Psoas muscle (tissue), 8 donors: Measurements from ENCODE around the gene MTA3. TPM values are rescaled to one million over a fixed set of nuclear protein-coding genes. Genes with fewer than 3 reads are reported as not detected.
"Not testable (repeated sequence)": the region's sequence is repeated elsewhere in the genome, so short reads cannot be mapped to it uniquely, and the experiment has no call there.

Experiments
- ATAC-seq, 4 donors: fragments of 200-7000 bp; cut with Tn5 transposase; one replicate each; pipeline ENCODE4 v1.9.1; 2020; ENCODE audit warnings: moderate library complexity in 3 of 4, mild to moderate bottlenecking in 2 of 4
- DNase-seq, 2 donors: peaks; one replicate each; pipeline ENCODE4 v3.0.0-alpha.2; 2020
- H3K27ac ChIP-seq: fragments of 200-600 bp; one replicate; pipeline ENCODE4 v1.8.0; 2022
- H3K27me3 ChIP-seq, 3 donors: fragments of 200-600 bp in 1 of 3; one replicate each; pipeline versions ENCODE4 v1.6.1 to v1.8.0; 2013 to 2022; ENCODE audit warnings: low read length in 2 of 3, mild to moderate bottlenecking in 2 of 3, moderate library complexity in 1 of 3; ENCODE audit not compliant: insufficient read depth in 3 of 3
- H3K36me3 ChIP-seq, 2 donors: fragments of 200-600 bp in 1 of 2; one replicate each; pipeline versions ENCODE4 v1.6.1 to v1.8.0; 2013 to 2022; ENCODE audit warnings: low read depth in 1 of 2, mild to moderate bottlenecking in 1 of 2, moderate library complexity in 1 of 2; ENCODE audit not compliant: insufficient read depth in 1 of 2
- H3K4me1 ChIP-seq: fragments of 200-600 bp; one replicate; pipeline ENCODE4 v1.8.0; 2022
- H3K4me3 ChIP-seq: fragments of 200-600 bp; one replicate; pipeline ENCODE4 v1.8.0; 2022; ENCODE audit warnings: mild to moderate bottlenecking
- H3K9me3 ChIP-seq: fragments of 200-600 bp; one replicate; pipeline ENCODE4 v1.8.0; 2022
- CTCF ChIP-seq: fragments of 200-600 bp; IDR thresholded peaks from one replicate; pipeline ENCODE4 v1.8.0; 2022; ENCODE audit warnings: antibody characterized with exemption
- WGBS, 3 donors: extraction: QIAGEN DNeasy Blood & Tissue Kit; methylation state at CpG; one replicate each; pipeline versions ENCODE4 v1.1.6 to v1.1.7; 2013; 5-methylcytosine and 5-hydroxymethylcytosine counted together
- intact Hi-C, 2 donors: fragments of 100-400 bp; cut with DNase I; formaldehyde crosslinking; loops; one replicate each; pipeline versions ENCODE4 v1.11.0 to v1.14.2; 2022
- polyA plus RNA-seq, 3 donors: library from polyadenylated mRNA; stranded (reverse); fragments of 200-250 nt; gene quantifications; one replicate each; pipeline ENCODE4 v1.2.3, GENCODE V29; 2013
- total RNA-seq, 4 donors: library from RNA; stranded (reverse); fragmentation: NEBNext Ultra II Directional in 2 of 4; extraction: Animal tissue kit (Norgen Biotek cat#: 25700) in 2 of 4; gene quantifications; one replicate each; pipeline versions ENCODE4 v1.2.1 to v1.2.4, GENCODE V29; 2021 to 2023
- donor health status: healthy with polysubstance abuse.
- donor health status: DM: no; HTN: no; CAD: no; lungs with moderate emphysema.
- donor health status: Bipolar disorder and iron deficiency.
- donor health status: healthy.
- donor health status: DM: yes; HTN: yes; CAD: no.
- donor health status: DM: no; HTN: no; CAD: no.
- donor health status: DM: no; HTN: no; CAD: no.
- donor health status: DM: yes; HTN: yes; CAD: no.

Gene MTA3
- total and polyA plus RNA-seq, 7 donors: 5.3 to 19.8 (median 10.7) TPM

DNA sequence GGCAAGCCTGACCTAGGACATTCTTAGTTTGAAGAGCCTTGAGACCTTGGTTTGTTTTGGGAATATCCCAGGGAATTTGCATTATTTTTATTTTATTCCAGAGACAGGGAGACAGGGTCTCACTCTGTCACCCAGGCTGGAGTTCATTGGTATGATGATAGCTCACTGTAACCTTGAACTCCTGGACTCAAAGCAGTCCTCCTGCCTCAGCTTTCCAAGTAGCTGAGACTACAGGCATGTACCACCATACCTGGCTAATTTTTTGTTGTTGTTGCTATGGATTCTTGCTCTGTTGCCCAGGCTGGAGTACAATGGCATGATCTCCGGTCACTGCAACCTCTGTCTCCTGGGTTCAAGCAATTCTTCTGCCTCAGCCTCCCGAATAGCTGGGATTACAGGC lies 4.8 kb downstream of the MTA3 start:
- ATAC-seq: no peak
- 92 to 100% (median 95%) methylated on average over 2 of the region's 2 CpGs for WGBS, 3 donors
- Histone ChIP-seq H3K4me3 (no peak overlapping the region), H3K36me3 (peaks cover 0 to 52% of the 10 kb centered on the region in 2 donors), H3K27me3 (no peaks in the 10 kb centered on the region), H3K27ac (no peak overlapping the region), H3K9me3 (no peaks in the 10 kb centered on the region), H3K4me1 (peaks cover 11% of the 10 kb centered on the region)
- TF ChIP-seq CTCF: no peak
- intact Hi-C loops: no loop called here
- no peak for DNase-seq

DNA sequence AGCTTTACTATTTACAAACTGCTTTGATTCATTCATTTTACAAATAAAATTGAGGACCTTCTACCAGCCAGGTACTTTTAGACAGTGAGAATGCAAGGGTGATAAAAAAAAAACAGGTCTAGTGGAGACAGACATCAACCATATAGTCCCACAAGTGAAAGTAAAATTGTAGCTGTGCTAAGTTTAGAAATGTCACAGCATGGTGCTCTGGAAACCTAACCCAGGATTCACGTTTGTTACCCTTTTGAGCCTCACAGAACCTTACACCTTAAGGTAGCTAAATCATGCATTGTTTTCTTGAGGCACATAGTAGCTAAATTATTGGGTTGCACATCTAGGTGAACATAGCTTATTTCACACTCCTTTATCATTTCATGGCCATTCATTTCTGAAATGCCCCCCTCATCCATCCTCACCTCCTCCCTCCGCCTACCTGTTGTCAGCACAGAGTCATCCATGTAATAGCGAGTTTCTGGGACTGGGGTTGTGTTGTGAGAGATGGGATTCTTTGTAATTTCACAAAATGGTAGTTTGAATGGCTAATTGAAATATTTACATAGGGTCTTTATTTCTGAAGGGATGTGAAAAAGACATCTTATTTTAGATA lies 7.1 kb downstream of the MTA3 start:
- no peak for TF ChIP-seq CTCF
- H3K36me3 ChIP-seq: peaks cover 0 to 72% of the 10 kb centered on the region in 2 donors

GRCh38 chr2:42578621-42579020 lies 10.2 kb downstream of the MTA3 start:
- WGBS, 3 donors: 63 to 85% (median 77%) methylated on average over 2 of the region's 2 CpGs

More for the DNA sequence above, 7.1 kb downstream of the MTA3 start:
- H3K9me3 ChIP-seq: no peaks in the 10 kb centered on the region
- H3K4me3 ChIP-seq: no peak overlapping the region
- no peak for DNase-seq
- H3K27ac ChIP-seq: no peak overlapping the region
- no peaks in the 10 kb centered on the region for H3K27me3 ChIP-seq
- peaks cover 11% of the 10 kb centered on the region for H3K4me1 ChIP-seq
- intact Hi-C loops: no loop called here
- ATAC-seq: peak in 2 of 4 donors; percentile 35 to 51
- WGBS, 3 donors: 72 to 76% (median 73%) methylated on average over 3 of the region's 3 CpGs

DNA sequence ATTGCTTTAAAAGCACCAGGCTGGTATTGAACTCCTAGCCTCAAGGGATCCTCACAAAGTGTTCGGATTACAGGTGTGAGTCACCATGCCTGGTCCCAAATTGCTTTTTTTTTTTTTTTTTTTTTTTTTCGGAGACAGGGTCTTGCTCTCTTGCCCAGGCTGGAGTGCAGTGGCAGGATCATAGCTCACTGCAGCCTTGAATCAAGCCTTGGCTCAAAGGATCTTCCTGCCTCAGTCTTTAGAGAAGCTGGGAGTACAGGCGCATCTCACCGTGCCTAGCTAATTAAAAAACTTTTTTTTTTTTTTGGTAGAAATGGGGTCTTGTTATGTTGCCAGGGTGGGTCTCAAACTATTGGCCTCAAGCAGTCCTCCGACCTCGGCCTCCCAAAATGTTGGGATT lies 12.8 kb downstream of the MTA3 start:
- Histone ChIP-seq H3K27ac (no peak overlapping the region), H3K4me3 (no peak overlapping the region), H3K36me3 (peaks cover 0 to 50% of the 10 kb centered on the region in 2 donors), H3K9me3 (no peaks in the 10 kb centered on the region), H3K4me1 (no peaks in the 10 kb centered on the region), H3K27me3 (no peaks in the 10 kb centered on the region)
- TF ChIP-seq CTCF: no peak
- no peak for DNase-seq
- whole genome bisulfite sequencing, 3 donors: 95 to 97% (median 96%) methylated on average over 5 to 6 of the region's 6 CpGs
- ATAC-seq: no peak
- intact Hi-C loops: no loop called here

More at GRCh38 chr2:42578621-42579020, 10.2 kb downstream of the MTA3 start:
- Histone ChIP-seq H3K36me3 (peaks cover 0 to 75% of the 10 kb centered on the region in 2 donors), H3K27ac (no peak overlapping the region), H3K27me3 (no peaks in the 10 kb centered on the region), H3K4me3 (no peak overlapping the region), H3K9me3 (no peaks in the 10 kb centered on the region), H3K4me1 (peaks cover 11% of the 10 kb centered on the region)
- intact Hi-C loops: no loop called here
- no peak for DNase-seq
- no peak for ATAC-seq
- TF ChIP-seq CTCF: no peak

DNA sequence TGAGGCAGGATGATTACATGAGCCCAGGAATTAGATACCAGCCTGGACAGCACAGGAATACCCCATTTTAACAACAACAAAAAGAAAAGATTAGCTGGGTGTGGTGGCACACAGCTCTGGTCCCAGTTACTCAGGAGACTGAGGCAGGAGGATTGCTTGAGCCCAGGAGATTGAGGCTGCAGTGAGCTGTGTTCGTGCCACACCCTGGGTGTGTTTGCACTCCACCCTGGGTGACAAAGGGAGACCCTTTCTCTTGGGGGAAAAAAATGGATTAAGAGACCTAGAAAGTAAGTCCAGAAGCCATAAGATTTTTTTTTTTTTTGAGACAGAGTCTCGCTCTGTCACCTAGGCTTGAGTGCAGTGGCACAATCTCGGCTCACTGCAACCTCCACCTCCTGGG lies 16.2 kb downstream of the MTA3 start:
- WGBS, 3 donors: 96 to 100% (median 98%) methylated on average over 3 of the region's 3 CpGs

More for the DNA sequence above, 16.2 kb downstream of the MTA3 start:
- DNase-seq, ATAC-seq, H3K27ac ChIP-seq, intact Hi-C loops, H3K4me3 ChIP-seq, H3K27me3 ChIP-seq, H3K4me1 ChIP-seq, H3K9me3 ChIP-seq: not testable (repeated sequence)
- peaks cover 0 to 46% of the 10 kb centered on the region in 2 donors for H3K36me3 ChIP-seq
